ENCODE data around the gene ROR2.

- TF ChIP-seq POLR2A (IDR thresholded peaks at IDR 0.05; ENCODE audit: low read depth, low read length) (no peak), TAF1 (IDR thresholded peaks at IDR 0.05; ENCODE audit: borderline replicate concordance, low read depth, low read length) (no peak), POLR2AphosphoS5 (IDR thresholded peaks at IDR 0.05; ENCODE audit: low read depth, low read length) (no peak)
Observed at GRCh38 chr9:91795598-91796241, 154.3 kb downstream of the ROR2 start.

Data from GM12892 (cell line).